Neural progenitor cell (in vitro differentiated cells): Measurements from ENCODE around the gene PHF14.

Source experiments
- EZH2 ChIP-seq: fragments of 200-600 bp; sonication (generic); IDR thresholded peaks from 2 replicates; pipeline ENCODE4 v1.6.1; 2017; ENCODE audit warnings: antibody characterized with exemption, mild to moderate bottlenecking, moderate library complexity
- TF ChIP-seq, protein P1 (sequence below): fragments of 200-600 bp; sonication (generic); IDR thresholded peaks from 2 replicates; pipeline ENCODE4 v1.5.1; 2017; ENCODE audit warnings: antibody characterized with exemption, mild to moderate bottlenecking

DNA sequence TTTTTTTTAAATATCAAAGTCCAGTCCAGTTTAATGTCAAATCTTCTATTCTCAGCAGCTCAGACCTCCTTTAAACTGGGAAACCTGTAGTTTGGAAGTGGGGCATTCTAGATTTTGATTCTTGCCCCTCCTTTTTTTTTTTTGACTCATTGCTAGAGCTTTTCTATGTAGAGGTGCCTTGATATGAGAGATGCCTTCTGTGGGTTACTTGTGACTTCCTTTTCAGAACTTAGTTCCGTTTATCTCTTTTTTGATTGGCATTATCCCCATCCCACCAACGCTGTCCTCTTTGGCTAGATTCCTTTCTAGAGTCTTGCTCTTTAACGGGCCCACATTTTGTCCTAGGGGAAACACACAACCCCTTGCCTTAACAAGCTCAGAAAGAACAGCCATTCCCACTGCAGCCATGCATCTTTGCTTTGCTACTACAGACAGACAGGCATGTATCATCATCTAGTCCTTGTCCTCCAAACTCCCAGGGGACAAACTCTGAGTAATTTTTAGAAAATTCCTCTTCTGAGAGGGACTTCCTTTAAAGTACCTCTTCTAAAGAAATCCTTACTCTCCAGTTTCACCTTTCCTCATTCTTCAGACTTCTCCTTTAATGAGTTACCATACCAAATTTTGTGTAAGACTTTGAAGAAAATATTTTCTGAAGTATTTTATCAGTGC is 153.6 kb downstream of the PHF14 start:
- TF ChIP-seq, protein P1, sequence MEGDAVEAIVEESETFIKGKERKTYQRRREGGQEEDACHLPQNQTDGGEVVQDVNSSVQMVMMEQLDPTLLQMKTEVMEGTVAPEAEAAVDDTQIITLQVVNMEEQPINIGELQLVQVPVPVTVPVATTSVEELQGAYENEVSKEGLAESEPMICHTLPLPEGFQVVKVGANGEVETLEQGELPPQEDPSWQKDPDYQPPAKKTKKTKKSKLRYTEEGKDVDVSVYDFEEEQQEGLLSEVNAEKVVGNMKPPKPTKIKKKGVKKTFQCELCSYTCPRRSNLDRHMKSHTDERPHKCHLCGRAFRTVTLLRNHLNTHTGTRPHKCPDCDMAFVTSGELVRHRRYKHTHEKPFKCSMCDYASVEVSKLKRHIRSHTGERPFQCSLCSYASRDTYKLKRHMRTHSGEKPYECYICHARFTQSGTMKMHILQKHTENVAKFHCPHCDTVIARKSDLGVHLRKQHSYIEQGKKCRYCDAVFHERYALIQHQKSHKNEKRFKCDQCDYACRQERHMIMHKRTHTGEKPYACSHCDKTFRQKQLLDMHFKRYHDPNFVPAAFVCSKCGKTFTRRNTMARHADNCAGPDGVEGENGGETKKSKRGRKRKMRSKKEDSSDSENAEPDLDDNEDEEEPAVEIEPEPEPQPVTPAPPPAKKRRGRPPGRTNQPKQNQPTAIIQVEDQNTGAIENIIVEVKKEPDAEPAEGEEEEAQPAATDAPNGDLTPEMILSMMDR, result no peak
- no peak for TF ChIP-seq EZH2
